Measurements from ENCODE around the gene TTLL12.

TTLL12 gene

GRCh38 chr22:43205748-43206508 lies 19.0 kb upstream of the TTLL12 start:
- H3K4me3 ChIP-seq (ENCODE audit: low read depth, low read length): no peak overlapping the region
- no peak for TF ChIP-seq CTCF (IDR thresholded peaks at IDR 0.05; ENCODE audit: insufficient read depth, low read depth, low read length, missing control alignments)
- no peak for DNase-seq (ENCODE audit: low read depth)

DNA sequence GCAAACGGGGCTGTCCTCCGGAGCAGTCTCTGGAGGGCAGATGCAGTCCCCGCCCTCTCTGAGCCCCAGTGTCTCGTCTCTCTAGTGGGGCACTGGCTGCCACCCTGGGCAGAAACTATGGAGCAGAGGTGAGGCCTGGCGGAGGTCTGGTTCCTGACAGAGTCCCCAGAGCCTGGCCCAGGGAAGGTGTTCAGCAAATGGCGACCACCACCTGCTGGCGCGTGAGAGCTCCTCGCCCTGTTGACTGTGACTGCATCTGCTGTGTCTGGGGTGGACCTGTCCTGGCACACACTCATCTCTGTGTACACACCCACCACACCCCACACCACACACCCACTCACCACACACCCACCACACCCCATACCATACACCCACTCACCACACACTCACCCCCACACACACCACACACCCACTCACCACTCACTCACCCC lies 18.3 kb upstream of the TTLL12 start:
- TF ChIP-seq CTCF (IDR thresholded peaks at IDR 0.05; ENCODE audit: insufficient read depth, low read depth, low read length, missing control alignments): no peak
- H3K4me3 ChIP-seq (ENCODE audit: low read depth, low read length): no peak overlapping the region
- DNase-seq (ENCODE audit: low read depth): no peak

GRCh38 chr22:43203471-43203981 lies 16.6 kb upstream of the TTLL12 start:
- TF ChIP-seq CTCF (IDR thresholded peaks at IDR 0.05; ENCODE audit: insufficient read depth, low read depth, low read length, missing control alignments): no peak
- no peak overlapping the region for H3K4me3 ChIP-seq (ENCODE audit: low read depth, low read length)
- DNase-seq (ENCODE audit: low read depth): no peak

- TF ChIP-seq CTCF (IDR thresholded peaks at IDR 0.05; ENCODE audit: insufficient read depth, low read depth, low read length, missing control alignments): no peak
- H3K4me3 ChIP-seq (ENCODE audit: low read depth, low read length): no peak overlapping the region
- no peak for DNase-seq (ENCODE audit: low read depth)
Measured at GRCh38 chr22:43202756-43203410, 15.9 kb upstream of the TTLL12 start.

DNA sequence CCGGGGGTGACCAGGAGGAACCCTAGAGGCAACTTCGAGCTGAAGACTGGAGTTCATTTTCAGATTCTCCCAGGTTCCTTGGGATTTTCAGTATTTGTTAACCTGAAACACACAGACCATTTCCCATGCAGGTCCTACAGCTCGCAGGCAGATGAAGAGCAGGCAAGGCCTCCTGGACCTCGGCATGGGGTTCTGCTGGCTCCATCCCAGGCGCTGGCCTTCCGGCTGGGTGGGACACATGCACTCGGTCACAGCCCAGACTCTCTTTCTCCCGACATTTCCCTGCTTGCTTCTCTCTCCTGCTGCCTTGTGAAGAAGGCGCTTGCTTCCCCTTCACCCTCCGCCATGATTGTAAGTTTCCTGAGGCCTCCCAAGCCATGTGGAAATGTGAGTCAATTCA lies 15.4 kb upstream of the TTLL12 start:
- TF ChIP-seq CTCF (IDR thresholded peaks at IDR 0.05; ENCODE audit: insufficient read depth, low read depth, low read length, missing control alignments): no peak
- H3K4me3 ChIP-seq (ENCODE audit: low read depth, low read length): no peak overlapping the region
- DNase-seq (ENCODE audit: low read depth): no peak

DNA sequence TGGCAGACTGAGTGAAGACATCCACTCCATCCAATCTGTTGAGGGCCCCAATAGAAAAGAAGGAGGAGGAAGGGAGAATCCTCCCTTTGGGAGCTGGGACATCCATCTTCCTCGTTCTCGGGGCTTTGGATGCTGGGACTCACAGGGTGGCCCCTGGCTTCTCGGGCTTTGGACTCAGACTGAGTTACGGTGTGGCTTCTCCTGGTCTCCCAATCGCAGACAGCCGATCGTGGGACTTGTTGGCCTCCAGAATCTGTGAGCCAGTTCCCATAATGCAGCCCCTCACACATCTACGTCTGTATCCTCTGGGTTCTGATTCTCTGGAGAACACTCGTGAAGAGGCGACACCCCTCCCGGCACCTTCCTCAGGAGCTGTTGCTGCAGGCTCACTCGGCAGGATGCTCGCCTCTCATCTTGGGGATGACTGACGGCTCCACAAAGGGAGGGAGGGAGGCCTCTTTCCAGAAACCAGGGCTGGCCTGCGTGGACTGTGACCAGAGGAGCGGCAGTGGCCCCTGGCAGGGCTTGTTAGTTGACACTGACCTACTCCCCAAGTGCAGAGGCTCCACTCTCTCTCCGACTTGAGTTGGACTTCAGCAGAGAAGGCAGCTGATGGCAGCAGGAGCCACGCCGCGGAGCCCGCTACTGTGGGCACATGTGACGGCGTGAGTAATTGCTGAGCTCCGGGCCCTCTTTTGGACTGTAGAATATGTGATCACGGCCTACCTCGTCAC lies 14.7 kb upstream of the TTLL12 start:
- TF ChIP-seq CTCF (IDR thresholded peaks at IDR 0.05; ENCODE audit: insufficient read depth, low read depth, low read length, missing control alignments): no peak
- H3K4me3 ChIP-seq (ENCODE audit: low read depth, low read length): no peak overlapping the region
- DNase-seq (ENCODE audit: low read depth): no peak

All from GM12865 (cell line).